Inflammatory macrophage (primary cell): ENCODE measurements around the gene DPH7.
"Not testable (repeated sequence)": the region's sequence is repeated elsewhere in the genome, so short reads cannot be mapped to it uniquely, and the experiment has no call there.

ENCODE experiments used
- DNase-seq, 2 donors: peaks; one replicate each; pipeline ENCODE4 v3.0.0-alpha.2; 2020 to 2022

The DPH7 gene

DNA sequence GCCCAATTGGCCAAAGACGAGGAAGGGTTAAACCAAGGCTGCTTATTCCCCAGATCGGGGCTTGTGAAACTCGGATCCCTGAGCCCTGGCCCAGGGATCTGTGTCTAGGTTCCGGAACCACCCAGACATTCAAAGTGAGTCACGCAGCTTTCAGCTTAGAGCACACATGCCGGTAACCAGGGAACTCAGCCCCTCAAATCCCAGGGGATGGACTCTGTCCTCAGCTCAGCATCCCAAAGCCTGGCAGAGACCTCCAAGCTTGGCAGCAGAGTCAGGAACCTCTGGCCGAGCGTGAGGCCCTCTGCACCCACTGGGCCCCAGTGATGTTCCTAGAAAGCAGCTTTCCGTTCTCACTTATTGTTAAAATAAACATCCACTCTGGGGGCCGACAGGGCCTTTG is 33.6 kb downstream of the DPH7 start:
- DNase-seq: no peak

DNA sequence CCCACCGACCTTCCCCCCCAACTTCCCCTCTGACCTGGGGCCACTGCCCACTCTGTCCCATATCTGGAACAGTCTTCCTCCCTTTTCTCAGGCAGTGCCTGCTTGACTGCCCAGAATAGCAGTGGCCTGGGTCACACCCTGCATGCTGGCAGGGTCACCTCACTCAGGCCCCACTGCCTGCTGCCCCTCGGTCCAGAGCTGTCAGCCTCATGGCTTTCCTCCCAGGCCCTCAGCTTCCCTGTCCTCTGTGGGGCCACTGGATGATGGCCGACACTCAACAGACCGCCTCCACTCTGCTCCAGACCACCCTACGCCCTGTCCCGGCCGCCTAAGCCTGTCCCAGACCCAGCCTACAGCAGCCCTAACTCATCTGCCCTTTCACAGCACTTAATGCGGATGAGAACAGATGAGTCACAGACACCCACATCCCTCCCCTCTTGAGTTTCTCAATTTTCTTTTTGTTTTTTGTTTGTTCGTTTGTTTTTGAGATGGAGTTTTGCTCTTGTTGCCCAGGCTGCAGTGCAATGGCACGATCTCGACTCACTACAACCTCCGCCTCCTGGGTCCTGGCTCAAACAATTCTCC is 34.5 kb downstream of the DPH7 start:
- peak; percentile 66 to 77 for DNase-seq

DNA sequence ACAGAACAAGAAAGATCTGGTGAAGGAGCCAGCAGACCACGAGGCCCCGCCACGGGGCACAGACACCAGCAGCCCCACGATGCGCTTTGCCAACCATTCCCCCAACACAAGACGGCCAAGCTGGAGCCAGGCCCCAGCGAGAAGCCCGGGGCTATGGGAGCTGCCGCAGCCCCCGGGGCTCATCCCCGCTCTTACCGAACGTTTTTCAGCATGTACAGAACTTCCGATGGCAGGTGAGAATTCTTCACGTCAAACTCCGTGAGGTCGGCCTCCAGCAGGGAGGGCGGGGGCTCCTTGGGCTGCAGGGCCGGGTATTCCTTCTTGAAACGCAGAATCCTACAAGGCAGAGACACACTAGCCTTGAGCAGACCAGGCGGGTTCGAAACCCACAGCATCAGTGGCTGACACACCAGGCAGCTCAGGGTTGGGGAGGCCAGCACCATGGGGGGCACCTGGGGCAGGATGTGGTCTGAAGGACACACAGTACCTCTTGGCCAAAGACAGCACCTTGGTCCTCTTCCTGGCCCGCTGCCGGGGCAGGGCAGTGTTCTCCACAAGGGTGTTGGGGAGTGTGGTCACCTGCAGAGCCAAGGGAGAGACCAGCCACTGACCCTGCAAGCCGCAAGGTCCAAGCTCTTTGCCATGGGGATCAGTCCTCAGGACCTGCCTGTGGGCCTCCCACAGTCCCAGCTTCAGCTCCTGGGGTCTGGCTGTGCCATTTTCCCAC is 35.3 kb downstream of the DPH7 start:
- DNase-seq: no peak

DNA sequence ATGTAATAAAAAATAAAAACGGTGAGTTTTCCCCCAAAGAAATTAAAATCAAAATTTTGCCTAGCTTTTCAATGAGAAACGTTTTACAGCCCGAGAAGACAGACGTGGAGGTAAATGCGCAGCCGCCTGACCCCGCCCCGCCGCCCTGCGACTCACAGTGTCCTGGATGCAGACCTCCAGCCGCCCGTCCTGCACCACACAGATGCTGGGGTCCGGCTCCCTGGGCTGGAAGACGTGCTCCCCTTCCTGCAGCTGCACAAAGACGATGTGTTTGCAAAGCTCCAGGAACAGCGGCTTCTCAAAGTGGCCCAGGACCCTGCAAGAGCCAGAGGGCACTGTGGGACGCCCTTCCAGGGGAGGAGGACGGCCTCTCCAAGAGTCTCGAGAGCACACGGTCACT is 36.2 kb downstream of the DPH7 start:
- no peak for DNase-seq

DNA sequence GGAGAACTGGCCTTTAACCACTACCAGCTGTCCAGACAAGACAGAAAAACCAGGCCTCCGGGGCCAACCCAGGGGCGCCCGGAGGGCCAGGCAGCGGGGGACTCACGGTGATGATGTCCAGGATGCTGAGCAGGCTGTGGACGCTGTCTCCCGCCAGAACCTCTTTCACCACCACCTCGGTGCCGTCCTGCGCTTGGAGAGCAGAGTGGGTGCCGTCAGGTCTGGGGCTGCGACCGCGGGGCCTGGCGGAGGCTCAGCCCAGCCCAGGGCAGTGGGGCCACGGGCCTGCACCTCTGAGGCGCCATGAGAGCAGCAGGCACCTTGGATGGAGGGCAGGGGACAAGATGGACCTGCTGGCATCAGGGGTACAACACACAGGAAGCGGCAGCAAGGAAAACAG is 38.2 kb downstream of the DPH7 start:
- DNase-seq: no peak

DNA sequence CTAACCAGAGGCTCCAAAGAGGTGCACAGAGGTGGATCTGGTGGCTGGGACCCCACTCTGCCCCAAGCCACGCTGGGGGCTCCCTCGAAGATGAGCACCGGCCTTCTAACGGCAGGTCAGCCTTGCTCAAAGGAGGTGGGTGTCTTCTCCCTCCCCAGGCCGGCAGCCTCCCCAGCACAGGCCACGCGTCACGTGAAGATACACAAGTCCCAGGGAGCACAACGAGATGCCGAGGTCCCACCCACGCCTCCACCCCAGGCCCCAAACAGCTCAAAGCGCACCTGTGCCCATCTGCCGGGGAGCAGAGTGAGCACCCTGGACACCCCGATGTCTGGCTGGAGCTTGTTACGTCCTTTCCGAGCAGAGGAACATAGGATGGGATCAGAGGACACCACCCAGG is 40.7 kb downstream of the DPH7 start:
- DNase-seq: no peak

DNA sequence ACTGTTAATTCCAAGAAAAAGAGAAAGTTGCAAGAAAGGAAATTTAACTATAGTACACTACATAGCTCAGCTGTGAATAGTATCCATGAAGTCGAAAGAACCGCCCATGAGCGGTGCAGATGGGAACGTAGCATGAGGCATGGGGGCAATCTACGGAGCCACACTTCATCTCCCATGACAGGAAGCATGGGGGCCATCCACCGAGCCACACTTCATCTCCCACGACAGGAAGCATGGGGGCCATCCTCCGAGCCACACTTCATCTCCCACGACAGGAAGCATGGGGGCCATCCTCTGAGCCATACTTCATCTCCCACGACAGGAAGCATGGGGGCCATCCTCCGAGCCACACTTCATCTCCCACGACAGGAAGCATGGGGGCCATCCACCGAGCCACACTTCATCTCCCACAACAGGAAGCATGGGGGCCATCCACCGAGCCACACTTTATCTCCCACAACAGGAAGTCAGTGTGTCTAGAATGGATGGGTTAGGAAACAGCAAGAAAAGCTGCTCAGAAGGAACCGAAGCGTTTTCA is 42.1 kb downstream of the DPH7 start:
- DNase-seq: peak; percentile 11 to 47

DNA sequence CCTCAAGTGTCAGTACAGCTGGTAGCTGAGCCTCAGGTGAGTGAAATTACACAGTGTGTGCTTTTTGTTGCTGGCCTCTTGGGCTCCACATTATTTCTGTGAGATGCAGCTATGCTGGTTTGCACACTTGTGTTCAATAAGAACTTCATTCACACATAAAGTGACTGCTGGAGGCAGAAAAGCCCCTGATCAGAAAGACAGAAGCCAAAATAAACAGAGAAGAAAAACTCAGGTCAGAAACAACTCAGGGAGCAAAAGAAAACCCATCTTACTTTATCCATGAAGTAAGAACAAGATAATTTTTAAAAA is 43.7 kb downstream of the DPH7 start:
- no peak for DNase-seq

DNA sequence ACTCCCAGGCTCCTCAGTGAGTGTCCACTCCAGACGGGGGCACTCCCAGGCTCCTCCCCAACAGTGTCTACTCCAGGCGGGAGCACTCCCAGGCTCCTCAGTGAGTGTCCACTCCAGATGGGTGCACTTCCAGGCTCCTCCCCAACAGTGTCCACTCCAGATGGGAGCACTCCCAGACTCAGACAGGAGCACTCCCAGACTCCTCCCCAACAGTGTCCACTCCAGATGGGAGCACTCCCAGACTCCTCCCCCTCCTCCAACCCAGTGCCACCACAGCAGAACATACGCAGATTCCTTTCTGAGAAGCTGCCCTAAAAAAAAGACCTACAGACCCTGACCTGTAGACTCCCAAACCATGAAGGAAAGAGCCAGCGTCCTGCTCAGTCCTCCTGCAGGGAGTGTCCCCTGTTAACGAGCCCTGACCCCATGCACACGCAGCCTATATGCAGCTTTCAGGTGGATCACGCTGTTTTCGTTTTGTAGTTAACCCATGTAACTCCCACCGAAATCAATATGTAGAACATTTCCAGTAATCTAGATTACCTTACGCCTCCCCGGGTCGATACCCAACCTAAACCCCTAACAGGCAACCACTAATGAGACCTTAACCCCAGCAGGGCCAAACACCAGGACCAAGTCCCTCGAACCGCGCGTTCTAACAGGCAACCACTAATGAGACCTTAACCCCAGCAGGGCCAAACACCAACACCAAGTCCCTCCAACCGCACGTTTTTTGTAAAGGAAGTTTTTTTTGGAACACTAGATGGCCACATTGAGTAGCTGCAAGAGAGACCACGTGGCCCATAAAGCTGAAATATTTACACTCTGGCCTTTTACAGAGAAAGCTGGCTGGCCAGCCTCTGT is 44.2 kb downstream of the DPH7 start:
- peak; percentile 62 to 67 for DNase-seq

DNA sequence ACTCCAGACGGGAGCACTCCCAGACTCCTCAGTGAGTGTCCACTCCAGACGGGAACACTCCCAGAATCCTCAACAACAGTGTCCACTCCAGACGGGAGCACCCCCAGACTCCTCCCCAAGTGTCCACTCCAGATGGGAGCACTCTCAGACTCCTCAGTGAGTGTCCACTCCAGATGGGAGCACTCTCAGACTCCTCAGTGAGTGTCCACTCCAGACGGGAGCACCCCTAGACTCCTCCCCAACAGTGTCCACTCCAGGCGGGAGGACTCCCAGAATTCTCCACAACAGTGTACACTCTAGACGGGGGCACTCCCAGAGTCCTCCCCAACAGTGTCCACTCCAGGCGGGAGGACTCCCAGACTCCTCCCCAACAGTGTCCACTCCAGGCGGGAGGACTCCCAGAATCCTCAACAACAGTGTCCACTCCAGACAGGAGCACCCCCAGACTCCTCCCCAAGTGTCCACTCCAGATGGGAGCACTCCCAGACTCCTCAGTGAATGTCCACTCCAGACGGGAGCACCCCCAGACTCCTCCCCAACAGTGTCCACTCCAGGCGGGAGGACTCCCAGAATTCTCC is 45.7 kb downstream of the DPH7 start:
- not testable (repeated sequence) for DNase-seq

DNA sequence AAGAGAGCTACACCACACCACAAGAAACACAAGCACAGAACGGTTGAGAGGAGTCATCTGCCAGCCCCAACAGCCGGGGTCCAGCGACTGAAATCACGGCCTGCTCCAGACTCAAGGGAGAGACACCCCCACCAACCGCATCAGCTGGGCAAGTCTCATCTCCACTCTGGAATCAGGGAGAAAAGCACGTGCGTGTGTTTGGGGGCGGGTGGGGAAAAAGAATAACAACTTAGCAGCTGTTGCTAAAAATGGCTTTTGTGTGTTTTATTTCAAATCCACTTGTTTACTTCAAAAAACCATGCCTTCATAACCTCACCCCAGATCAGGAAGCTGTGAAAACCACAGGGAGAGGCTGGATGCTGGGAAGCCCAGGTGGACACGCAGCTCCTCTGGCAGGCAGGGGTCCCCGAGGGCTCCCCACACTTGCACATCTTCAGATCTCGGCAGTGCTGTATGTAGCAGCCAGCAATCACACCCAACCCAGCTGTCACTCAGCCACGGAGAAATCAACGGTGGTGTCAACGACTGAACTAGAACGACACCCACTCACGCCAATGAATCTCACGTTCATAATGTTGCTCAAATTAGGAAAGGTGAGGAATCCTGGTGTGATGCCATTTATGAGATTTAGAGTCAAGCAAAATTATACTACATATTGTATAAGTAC is 47.5 kb downstream of the DPH7 start:
- DNase-seq: no peak

DNA sequence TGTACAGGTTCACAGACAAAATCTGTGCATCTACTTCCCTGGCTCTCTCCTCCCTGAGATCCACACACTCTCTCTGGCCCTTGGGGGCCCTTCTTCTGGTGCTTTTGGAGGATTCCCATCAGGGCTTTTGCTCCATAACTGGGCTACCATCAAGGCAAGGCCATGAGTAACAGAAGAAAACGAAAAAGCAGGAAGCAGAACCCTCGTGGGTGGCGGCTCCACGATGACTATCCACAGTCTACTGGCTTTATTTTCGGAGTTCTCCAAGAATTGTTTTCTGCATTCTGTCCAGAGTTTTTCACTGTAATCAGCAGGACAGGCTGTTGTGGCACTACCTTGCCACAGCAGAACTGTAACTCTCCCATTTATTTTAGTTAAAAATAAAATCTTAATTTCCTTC is 48.4 kb downstream of the DPH7 start:
- peak; percentile 26 to 65 for DNase-seq

DNA sequence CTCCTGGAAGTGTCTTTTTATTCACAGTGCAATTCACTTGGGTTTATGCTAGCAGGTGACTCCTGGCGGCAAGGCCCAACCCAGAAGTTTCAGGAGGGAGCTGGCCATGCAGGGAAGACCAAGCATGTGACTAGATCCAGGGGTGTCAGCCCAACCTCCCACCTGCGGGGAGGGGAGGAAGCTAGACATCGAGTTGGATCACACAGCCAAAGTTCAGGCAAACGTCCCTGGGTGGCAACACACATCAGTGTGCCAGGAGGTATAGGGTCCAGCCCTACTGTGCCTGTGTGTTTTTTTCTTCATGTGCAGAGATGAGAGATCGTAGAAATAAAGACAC is 53.8 kb downstream of the DPH7 start:
- no peak for DNase-seq

DNA sequence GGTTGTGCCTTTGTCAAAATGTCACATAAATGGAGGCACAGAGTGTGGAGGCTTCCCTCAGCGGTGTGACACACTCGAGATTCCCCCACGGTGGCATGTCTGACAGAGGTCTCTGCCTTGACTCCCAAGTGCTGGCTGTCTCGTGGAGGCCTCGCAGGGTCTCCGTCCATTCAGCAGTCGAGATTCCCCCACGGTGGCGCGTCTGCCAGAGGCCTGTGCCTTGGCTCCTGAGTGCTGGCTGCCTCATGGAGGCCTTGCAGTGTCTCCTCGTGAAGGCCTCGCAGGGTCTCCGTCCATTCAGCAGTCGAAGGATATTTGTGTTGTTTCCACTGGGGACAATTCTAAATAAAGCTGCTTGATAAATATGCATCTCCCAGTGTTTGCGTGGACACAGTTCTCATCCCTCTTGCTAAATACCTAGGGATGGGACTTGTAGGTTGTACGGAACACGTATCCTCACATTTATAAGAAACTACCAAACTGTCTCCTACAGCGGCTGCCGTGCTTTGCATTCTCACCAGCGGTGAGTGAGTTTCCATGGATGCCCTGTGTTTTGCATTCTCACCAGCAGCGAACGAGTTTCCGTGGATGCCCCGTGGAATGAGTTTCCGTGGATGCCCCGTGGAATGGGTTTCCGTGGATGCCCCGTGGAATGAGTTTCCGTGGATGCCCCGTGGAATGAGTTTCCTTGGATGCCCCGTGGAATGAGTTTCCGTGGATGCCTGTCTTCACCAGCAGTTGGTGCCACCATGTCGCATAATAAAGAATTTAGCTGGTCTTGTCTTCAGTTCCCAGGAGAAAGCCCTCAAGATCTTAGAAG is 54.4 kb downstream of the DPH7 start:
- DNase-seq: no peak

DNA sequence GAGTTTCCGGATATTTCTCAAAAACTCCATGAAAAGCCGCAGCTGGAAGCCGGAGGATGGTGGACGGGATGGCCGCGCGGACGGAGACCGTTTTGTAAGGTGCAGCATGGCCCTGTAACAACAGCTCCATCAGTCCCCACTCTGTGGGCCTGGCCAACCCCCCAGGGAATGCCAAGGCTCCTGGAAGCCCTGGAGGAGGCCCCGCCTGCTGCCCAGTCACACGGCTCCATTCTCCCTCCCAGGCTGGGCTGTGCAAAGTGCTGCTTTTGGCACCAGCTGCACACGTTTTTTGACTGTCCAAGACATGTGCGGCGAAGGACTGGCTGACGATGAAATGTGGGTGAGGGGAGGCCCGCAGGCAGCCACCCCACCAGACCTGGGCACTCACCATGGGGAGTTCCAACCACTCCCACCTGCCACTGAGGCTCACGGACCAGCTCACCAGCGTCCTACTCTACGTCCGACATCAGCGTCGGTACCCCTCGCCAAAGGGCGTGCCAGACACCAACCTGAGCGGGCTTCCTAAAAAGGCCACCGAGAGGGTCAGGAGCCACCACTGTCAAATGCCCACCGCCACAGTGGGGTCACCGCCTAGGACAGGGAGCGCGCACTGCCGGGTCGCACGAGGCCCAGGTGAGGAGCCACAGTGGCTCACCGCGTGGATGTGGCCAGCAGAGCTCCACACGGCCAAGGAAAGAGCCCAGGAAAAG is 55.8 kb downstream of the DPH7 start:
- DNase-seq: no peak

DNA sequence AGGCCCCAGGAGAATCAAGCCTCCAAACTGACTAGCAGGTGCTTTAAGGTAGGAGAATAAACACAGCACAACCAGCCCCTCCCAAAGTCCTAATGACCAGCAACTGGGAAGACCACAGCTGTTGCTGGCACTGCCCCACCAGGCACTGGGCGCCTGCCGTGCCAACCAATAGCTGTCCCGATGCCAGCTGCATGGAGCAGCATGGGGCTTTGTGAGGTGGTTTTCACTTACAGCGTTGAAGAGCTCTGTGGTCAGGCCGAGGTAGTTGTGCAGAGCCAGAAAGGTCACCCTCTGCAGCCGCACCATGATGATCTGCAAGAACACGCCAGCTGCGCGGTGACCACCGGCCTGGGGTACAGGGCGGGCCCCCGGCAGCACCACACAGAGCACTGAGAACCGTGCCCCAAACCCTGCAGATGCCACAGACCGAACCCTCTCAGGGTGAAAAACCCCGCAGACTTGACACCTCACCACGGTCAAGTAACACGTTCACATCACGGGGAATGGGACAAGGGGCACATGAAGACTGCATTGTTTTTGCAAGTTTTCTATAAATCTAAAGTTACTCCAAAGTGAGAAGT is 57.2 kb downstream of the DPH7 start:
- no peak for DNase-seq

DNA sequence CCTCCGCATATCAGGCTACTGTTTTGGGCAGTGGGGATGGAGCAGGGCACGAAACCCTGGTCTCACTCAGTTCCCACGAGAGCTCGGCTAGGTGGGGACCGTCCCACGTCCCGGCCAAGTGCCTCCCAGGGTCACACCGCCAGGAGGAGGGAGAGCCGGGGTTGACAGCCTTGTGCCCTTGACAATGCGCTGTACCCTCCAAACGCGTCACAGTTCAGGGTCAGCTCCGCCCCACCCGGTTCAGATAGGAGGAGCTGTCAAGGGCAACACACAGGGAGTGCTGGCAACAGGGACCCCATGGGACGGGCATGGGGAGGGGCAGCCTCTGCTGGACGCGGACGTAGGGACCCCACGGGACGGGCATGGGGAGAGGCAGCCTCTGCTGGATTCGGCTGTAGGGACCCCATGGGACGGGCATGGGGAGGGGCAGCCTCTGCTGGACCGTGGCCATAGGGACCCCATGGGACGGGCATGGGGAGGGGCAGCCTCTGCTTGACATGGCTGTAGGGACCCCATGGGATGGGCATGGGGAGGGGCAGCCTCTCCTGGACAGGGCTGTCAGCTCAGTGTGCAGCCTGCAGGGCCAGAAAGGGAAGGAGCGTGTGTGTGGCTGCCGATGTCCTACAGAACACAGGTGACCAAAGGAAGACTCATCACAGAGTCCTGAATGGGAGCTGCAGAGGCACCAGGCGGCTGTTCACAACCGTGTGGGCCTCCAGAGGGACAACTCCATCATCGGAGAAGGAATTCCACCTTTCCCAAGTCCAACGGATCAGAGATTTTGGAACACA is 57.9 kb downstream of the DPH7 start:
- no peak for DNase-seq

DNA sequence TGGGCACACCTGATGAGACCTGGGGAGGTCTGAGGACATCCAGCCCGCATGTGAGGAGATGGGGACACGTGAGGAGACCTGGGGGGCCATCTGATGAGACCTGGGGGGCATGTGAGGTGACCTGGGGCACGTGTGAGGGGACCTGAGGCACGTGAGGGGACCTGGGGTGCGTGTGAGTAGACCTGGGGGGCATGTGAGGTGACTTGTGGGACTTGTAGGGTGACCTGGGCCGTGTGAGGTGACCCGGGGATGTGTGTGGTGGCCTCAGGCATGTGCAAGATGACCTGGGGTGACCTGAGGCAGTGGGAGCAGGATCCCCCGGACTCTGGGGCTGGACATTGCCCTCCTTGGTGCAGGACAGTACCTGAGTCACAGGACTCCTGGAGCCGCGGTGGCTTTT is 59.2 kb downstream of the DPH7 start:
- no peak for DNase-seq

DNA sequence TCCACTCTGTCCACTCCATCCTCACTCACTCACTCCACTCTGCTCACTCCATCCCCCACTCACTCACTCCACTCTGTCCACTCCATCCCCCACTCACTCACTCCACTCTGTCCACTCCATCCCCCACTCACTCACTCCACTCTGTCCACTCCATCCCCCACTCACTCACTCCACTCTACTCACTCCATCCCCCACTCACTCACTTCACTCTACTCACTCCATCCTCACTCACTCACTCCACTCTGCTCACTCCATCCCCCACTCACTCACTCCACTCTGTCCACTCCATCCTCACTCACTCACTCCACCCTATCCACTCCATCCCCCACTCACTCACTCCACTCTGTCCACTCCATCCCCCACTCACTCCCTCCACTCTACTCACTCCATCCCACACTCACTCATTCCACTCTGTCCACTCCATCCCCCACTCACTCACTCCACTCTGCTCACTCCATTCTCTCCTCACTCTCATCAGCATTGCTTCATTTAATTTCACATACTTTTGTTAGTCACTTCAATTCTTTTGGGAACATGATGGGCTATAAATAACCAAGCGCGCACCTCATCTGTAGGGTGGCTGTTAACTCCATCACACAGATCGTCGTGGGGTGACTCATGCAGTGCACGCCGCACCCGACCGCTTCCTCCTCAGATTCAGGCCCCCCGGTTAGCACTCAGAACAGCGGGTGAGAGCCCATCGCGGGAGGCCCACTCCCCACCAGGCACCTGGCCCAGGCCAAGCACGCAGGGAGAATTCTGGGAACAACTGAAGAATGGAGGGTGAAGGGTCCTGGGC is 59.9 kb downstream of the DPH7 start:
- not testable (repeated sequence) for DNase-seq
